ENCODE data around the gene FKTN. TPM values are rescaled to one million over a fixed set of nuclear protein-coding genes. Genes with fewer than 3 reads are reported as not detected.
"Not testable (repeated sequence)": the region's sequence is repeated elsewhere in the genome, so short reads cannot be mapped to it uniquely, and the experiment has no call there.

The FKTN gene
- total RNA-seq, 2 experiments from 2014 or later = 11.0 to 12.8 TPM

- Mint-ChIP-seq H3K27me3 (ENCODE audit: low read depth) (no peaks in the 10 kb centered on the region), H3K4me1 (ENCODE audit: low read depth) (no peaks in the 10 kb centered on the region), H3K9me3 (ENCODE audit: insufficient read depth) (no peaks in the 10 kb centered on the region), H3K4me3 (no peak overlapping the region), H3K36me3 (ENCODE audit: low read depth) (no peaks in the 10 kb centered on the region), H3K27ac (no peak overlapping the region)
- ATAC-seq (no peak), DNase-seq (no peak)
- CTCF ChIA-PET = interaction anchor here (1.2 kb wide), 1 partner anchor 10 kb away, joined by 3 read pairs; no protein-coding TSS in a partner anchor
- POLR2A ChIA-PET = no interaction called here
These were observed 16.1 kb upstream of the FKTN start for GRCh38 chr9:105541838-105542237.

GRCh38 chr9:105554042-105554441 lies 3.9 kb upstream of the FKTN start:
- H3K9me3 Mint-ChIP-seq (ENCODE audit: insufficient read depth) = no peaks in the 10 kb centered on the region
- no peaks in the 10 kb centered on the region for H3K36me3 Mint-ChIP-seq (ENCODE audit: low read depth)
- no peak overlapping the region for H3K4me3 Mint-ChIP-seq
- peaks cover 12% of the 10 kb centered on the region for H3K4me1 Mint-ChIP-seq (ENCODE audit: low read depth)
- no peaks in the 10 kb centered on the region for H3K27me3 Mint-ChIP-seq (ENCODE audit: low read depth)
- ChIA-PET POLR2A (no interaction called here), CTCF (no interaction called here)
- H3K27ac Mint-ChIP-seq = no peak overlapping the region
- ATAC-seq = no peak
- no peak for DNase-seq

- Mint-ChIP-seq H3K27me3 (ENCODE audit: low read depth) (no peaks in the 10 kb centered on the region), H3K36me3 (ENCODE audit: low read depth) (peaks cover 24% of the 10 kb centered on the region), H3K4me1 (ENCODE audit: low read depth) (no peaks in the 10 kb centered on the region), H3K27ac (no peak overlapping the region), H3K9me3 (ENCODE audit: insufficient read depth) (no peaks in the 10 kb centered on the region), H3K4me3 (no peak overlapping the region)
- ChIA-PET CTCF (no interaction called here), POLR2A (no interaction called here)
- ATAC-seq (no peak), DNase-seq (no peak)
These were observed 14.5 kb downstream of the FKTN start for GRCh38 chr9:105572455-105572854.

- peaks cover 14% of the 10 kb centered on the region for H3K36me3 Mint-ChIP-seq (ENCODE audit: low read depth)
- H3K4me3 Mint-ChIP-seq; H3K27me3 Mint-ChIP-seq (ENCODE audit: low read depth); POLR2A ChIA-PET; H3K9me3 Mint-ChIP-seq (ENCODE audit: insufficient read depth); DNase-seq; H3K4me1 Mint-ChIP-seq (ENCODE audit: low read depth); ATAC-seq; H3K27ac Mint-ChIP-seq; CTCF ChIA-PET: not testable (repeated sequence)
These were observed 22.0 kb downstream of the FKTN start for GRCh38 chr9:105579952-105580351.

- H3K27me3 Mint-ChIP-seq (ENCODE audit: low read depth); H3K27ac Mint-ChIP-seq; POLR2A ChIA-PET; DNase-seq; H3K4me3 Mint-ChIP-seq; H3K9me3 Mint-ChIP-seq (ENCODE audit: insufficient read depth); ATAC-seq; CTCF ChIA-PET; H3K36me3 Mint-ChIP-seq (ENCODE audit: low read depth); H3K4me1 Mint-ChIP-seq (ENCODE audit: low read depth): not testable (repeated sequence)
These were observed 23.6 kb downstream of the FKTN start for GRCh38 chr9:105581550-105581949.

GRCh38 chr9:105593145-105593544 lies 35.2 kb downstream of the FKTN start:
- CTCF ChIA-PET = no interaction called here
- ATAC-seq = no peak
- POLR2A ChIA-PET = no interaction called here
- H3K27me3 Mint-ChIP-seq (ENCODE audit: low read depth) = no peaks in the 10 kb centered on the region
- H3K4me1 Mint-ChIP-seq (ENCODE audit: low read depth) = no peaks in the 10 kb centered on the region
- H3K36me3 Mint-ChIP-seq (ENCODE audit: low read depth) = peaks cover 20% of the 10 kb centered on the region
- peaks cover 4% of the 10 kb centered on the region for H3K9me3 Mint-ChIP-seq (ENCODE audit: insufficient read depth)
- DNase-seq = no peak
- no peak overlapping the region for H3K4me3 Mint-ChIP-seq
- H3K27ac Mint-ChIP-seq = no peak overlapping the region

GRCh38 chr9:105608721-105609598 lies 51.0 kb downstream of the FKTN start:
- ATAC-seq (no peak), DNase-seq (no peak)
- no peaks in the 10 kb centered on the region for H3K27me3 Mint-ChIP-seq (ENCODE audit: low read depth)
- no peaks in the 10 kb centered on the region for H3K9me3 Mint-ChIP-seq (ENCODE audit: insufficient read depth)
- H3K36me3 Mint-ChIP-seq (ENCODE audit: low read depth) = peaks cover 3% of the 10 kb centered on the region
- CTCF ChIA-PET = interaction anchor here (0.7 to 1.8 kb wide), 8 partner anchors 8 to 139 kb away, joined by 3 to 9 read pairs (median 4); partner anchors contain the start of gene TAL2
- no peak overlapping the region for H3K27ac Mint-ChIP-seq
- H3K4me1 Mint-ChIP-seq (ENCODE audit: low read depth) = peaks cover 2% of the 10 kb centered on the region
- POLR2A ChIA-PET = interaction anchor here (0.6 kb wide), 1 partner anchor 885 kb away, joined by 4 read pairs; no protein-coding TSS in a partner anchor
- no peak overlapping the region for H3K4me3 Mint-ChIP-seq

- Mint-ChIP-seq H3K9me3 (ENCODE audit: insufficient read depth) (no peaks in the 10 kb centered on the region), H3K27ac (no peak overlapping the region), H3K4me3 (no peak overlapping the region), H3K4me1 (ENCODE audit: low read depth) (no peaks in the 10 kb centered on the region), H3K36me3 (ENCODE audit: low read depth) (peaks cover 1% of the 10 kb centered on the region), H3K27me3 (ENCODE audit: low read depth) (no peaks in the 10 kb centered on the region)
- POLR2A ChIA-PET = no interaction called here
- ATAC-seq = no peak
- CTCF ChIA-PET = interaction anchor here (1.2 kb wide), 1 partner anchor 13 kb away, joined by 3 read pairs; no protein-coding TSS in a partner anchor
- no peak for DNase-seq
These were observed 63.1 kb downstream of the FKTN start for GRCh38 chr9:105621001-105621400.

- H3K9me3 Mint-ChIP-seq (ENCODE audit: insufficient read depth) = no peaks in the 10 kb centered on the region
- H3K4me1 Mint-ChIP-seq (ENCODE audit: low read depth) = no peaks in the 10 kb centered on the region
- DNase-seq = no peak
- no peak for ATAC-seq
- no peak overlapping the region for H3K4me3 Mint-ChIP-seq
- H3K27me3 Mint-ChIP-seq (ENCODE audit: low read depth) = no peaks in the 10 kb centered on the region
- peaks cover 8% of the 10 kb centered on the region for H3K36me3 Mint-ChIP-seq (ENCODE audit: low read depth)
- CTCF ChIA-PET = no interaction called here
- H3K27ac Mint-ChIP-seq = no peak overlapping the region
- POLR2A ChIA-PET = no interaction called here
These were observed 67.2 kb downstream of the FKTN start for GRCh38 chr9:105625088-105625487.

- Mint-ChIP-seq H3K27ac (no peak overlapping the region), H3K36me3 (ENCODE audit: low read depth) (peaks cover 12% of the 10 kb centered on the region), H3K4me3 (no peak overlapping the region), H3K4me1 (ENCODE audit: low read depth) (no peaks in the 10 kb centered on the region), H3K27me3 (ENCODE audit: low read depth) (no peaks in the 10 kb centered on the region), H3K9me3 (ENCODE audit: insufficient read depth) (no peaks in the 10 kb centered on the region)
- ATAC-seq (no peak), DNase-seq (no peak)
- ChIA-PET CTCF (no interaction called here), POLR2A (no interaction called here)
These were observed 74.9 kb downstream of the FKTN start for GRCh38 chr9:105632807-105633206.

- Mint-ChIP-seq H3K9me3 (ENCODE audit: insufficient read depth) (no peaks in the 10 kb centered on the region), H3K27ac (no peak overlapping the region), H3K27me3 (ENCODE audit: low read depth) (no peaks in the 10 kb centered on the region), H3K4me3 (no peak overlapping the region), H3K36me3 (ENCODE audit: low read depth) (peaks cover 12% of the 10 kb centered on the region), H3K4me1 (ENCODE audit: low read depth) (no peaks in the 10 kb centered on the region)
- ChIA-PET POLR2A (no interaction called here), CTCF (interaction anchor here (1.7 kb wide), 1 partner anchor 85 kb away, joined by 4 read pairs; no protein-coding TSS in a partner anchor)
- ATAC-seq = no peak
- no peak for DNase-seq
These were observed 75.5 kb downstream of the FKTN start for GRCh38 chr9:105633411-105633810.

- Mint-ChIP-seq H3K4me1 (ENCODE audit: low read depth) (no peaks in the 10 kb centered on the region), H3K27me3 (ENCODE audit: low read depth) (no peaks in the 10 kb centered on the region), H3K27ac (no peak overlapping the region), H3K4me3 (no peak overlapping the region), H3K9me3 (ENCODE audit: insufficient read depth) (no peaks in the 10 kb centered on the region), H3K36me3 (ENCODE audit: low read depth) (peaks cover 11% of the 10 kb centered on the region)
- ATAC-seq (no peak), DNase-seq (no peak)
- ChIA-PET POLR2A (no interaction called here), CTCF (interaction anchor here (1.4 to 2.2 kb wide), 3 partner anchors 13 to 82 kb away, joined by 3 to 12 read pairs (median 4); no protein-coding TSS in a partner anchor)
These were observed 78.4 kb downstream of the FKTN start for GRCh38 chr9:105636331-105636730.
